HepG2 (cell line): ENCODE results near the gene SERHL2. TPM values are rescaled to one million over a fixed set of nuclear protein-coding genes. Genes with fewer than 3 reads are reported as not detected.

ENCODE experiments used
- AHR ChIP-seq: IDR thresholded peaks from 2 replicates; pipeline ENCODE4 v1.6.1; 2018; ENCODE audit warnings: missing genetic modification reagents, missing compliant biosample characterization
- ARID2 ChIP-seq: sonication (generic); formaldehyde crosslinking; IDR thresholded peaks from 2 replicates; pipeline ENCODE4 v1.8.1; 2022; ENCODE audit warnings: mild to moderate bottlenecking, missing genetic modification reagents, borderline replicate concordance
- CBX1 ChIP-seq: IDR thresholded peaks from one replicate; pipeline ENCODE4 v1.6.1; 2016; ENCODE audit warnings: antibody characterized with exemption, low read depth
- DNMT1 ChIP-seq: sonication (generic); formaldehyde crosslinking; IDR thresholded peaks from 2 replicates; pipeline ENCODE4 v1.5.1; 2020; ENCODE audit warnings: mild to moderate bottlenecking, missing genetic modification reagents
- HMG20B ChIP-seq: conservative IDR thresholded peaks from 2 replicates; pipeline ENCODE4 v1.6.1; 2016; ENCODE audit warnings: missing genetic modification reagents, missing compliant biosample characterization
- ISX ChIP-seq: sonication (generic); formaldehyde crosslinking; conservative IDR thresholded peaks from 2 replicates; pipeline ENCODE4 v1.5.0; 2020; ENCODE audit warnings: missing genetic modification reagents
- KDM2A ChIP-seq: sonication (generic); formaldehyde crosslinking; IDR thresholded peaks from 2 replicates; pipeline ENCODE4 v1.4.0; 2020; ENCODE audit warnings: low read depth, missing genetic modification reagents, borderline replicate concordance
- KLF15 ChIP-seq: sonication (generic); formaldehyde crosslinking; IDR thresholded peaks from 2 replicates; pipeline ENCODE4 v1.8.1; 2023; ENCODE audit warnings: borderline replicate concordance, mild to moderate bottlenecking, inconsistent platforms, missing genetic modification reagents, mixed read lengths
- MYC ChIP-seq: sonication (generic); formaldehyde crosslinking; IDR thresholded peaks from 2 replicates; pipeline ENCODE4 v1.9.0; 2021; ENCODE audit warnings: missing genetic modification reagents, borderline replicate concordance
- NFKBIZ ChIP-seq: IDR thresholded peaks from 2 replicates; pipeline ENCODE4 v1.6.1; 2018; ENCODE audit warnings: missing genetic modification reagents, missing compliant biosample characterization
- NR2F6 ChIP-seq, 2 experiments: IDR thresholded peaks; 2 replicates each; pipeline ENCODE4 v1.6.1; 2016; ENCODE audit warnings: antibody characterized with exemption in 1 of 2, mild to moderate bottlenecking in 1 of 2
- PAWR ChIP-seq: sonication (generic); formaldehyde crosslinking; IDR thresholded peaks from 2 replicates; pipeline ENCODE4 v1.4.0; 2020; ENCODE audit warnings: missing genetic modification reagents, mild to moderate bottlenecking, borderline replicate concordance
- TAF1 ChIP-seq: sonication (generic); formaldehyde crosslinking; IDR thresholded peaks from 2 replicates; pipeline ENCODE4 v1.4.0; 2020; ENCODE audit warnings: missing genetic modification reagents
- TCF12 ChIP-seq, 2 experiments: fragments of 450-650 bp in 1 of 2; sonication (generic) in 1 of 2; formaldehyde crosslinking in 1 of 2; IDR thresholded peaks; 2 replicates each; pipeline versions ENCODE4 v1.6.1 to v1.8.0; 2017 to 2022; ENCODE audit warnings: antibody characterized with exemption in 1 of 2, mild to moderate bottlenecking in 1 of 2, missing genetic modification reagents in 1 of 2, moderate library complexity in 1 of 2
- YEATS2 ChIP-seq: sonication (generic); formaldehyde crosslinking; IDR thresholded peaks from 2 replicates; pipeline ENCODE4 v1.4.0; 2020; ENCODE audit warnings: missing genetic modification reagents, borderline replicate concordance
- ZKSCAN5 ChIP-seq: sonication (generic); formaldehyde crosslinking; IDR thresholded peaks from 2 replicates; pipeline ENCODE4 v1.5.1; 2020; ENCODE audit warnings: mild to moderate bottlenecking, missing genetic modification reagents
- ZNF430 ChIP-seq: sonication (generic); formaldehyde crosslinking; IDR thresholded peaks from 2 replicates; pipeline ENCODE4 v1.9.0; 2021; ENCODE audit warnings: mild to moderate bottlenecking, missing genetic modification reagents
- ZNF556 ChIP-seq: sonication (generic); formaldehyde crosslinking; IDR thresholded peaks from 2 replicates; pipeline ENCODE4 v1.4.0; 2020; ENCODE audit warnings: mild to moderate bottlenecking, missing genetic modification reagents, borderline replicate concordance
- ZNF776 ChIP-seq: sonication (generic); formaldehyde crosslinking; IDR thresholded peaks from 2 replicates; pipeline ENCODE4 v1.4.0; 2020; ENCODE audit warnings: mild to moderate bottlenecking, missing genetic modification reagents
- ZNF777 ChIP-seq: sonication (generic); formaldehyde crosslinking; IDR thresholded peaks from 2 replicates; pipeline ENCODE4 v1.4.0; 2020; ENCODE audit warnings: missing genetic modification reagents
- ZNF790 ChIP-seq: sonication (generic); formaldehyde crosslinking; IDR thresholded peaks from 2 replicates; pipeline ENCODE4 v1.8.0; 2022; ENCODE audit warnings: missing genetic modification reagents, mild to moderate bottlenecking, borderline replicate concordance
- polyA plus RNA-seq, 8 experiments: library from polyadenylated mRNA; depleted of rRNA in 3 of 8; stranded (reverse) in 7 of 8; unstranded in 1 of 8; fragments of >200 nt; fragmentation: Illumina TruSeq in 4 of 8; extraction: Trizol in 4 of 8; gene quantifications; 2 replicates each; pipeline versions ENCODE4 v1.2.1 to v1.2.3, GENCODE V29; 2011 to 2016; ENCODE audit warnings: low read depth in 4 of 8, missing spikeins in 1 of 8, mixed read lengths in 1 of 8; ENCODE audit not compliant: insufficient read depth in 1 of 8
- total RNA-seq, 5 experiments: library from RNA; depleted of rRNA; stranded (reverse); fragments of >200 nt; fragmentation: Illumina TruSeq; extraction: Trizol; gene quantifications; 2 replicates each; pipeline ENCODE4 v1.2.3, GENCODE V29; 2016; ENCODE audit warnings: low read depth in 1 of 5
- TF ChIP-seq, protein P1 (sequence below): sonication (generic); formaldehyde crosslinking; IDR thresholded peaks from 2 replicates; pipeline ENCODE4 v1.5.0; 2020; ENCODE audit warnings: mild to moderate bottlenecking, missing genetic modification reagents
- TF ChIP-seq, protein P2 (sequence below): sonication (generic); formaldehyde crosslinking; IDR thresholded peaks from 2 replicates; pipeline ENCODE4 v1.5.0; 2020; ENCODE audit warnings: missing genetic modification reagents
- TF ChIP-seq, protein P3 (sequence below): sonication (generic); formaldehyde crosslinking; IDR thresholded peaks from 2 replicates; pipeline ENCODE4 v1.4.0; 2020; ENCODE audit warnings: missing genetic modification reagents, low read depth, mild to moderate bottlenecking, borderline replicate concordance

Gene SERHL2
- total and polyA plus RNA-seq, 2 of the 13 experiments (the other 11 are each of a cell fraction or from before 2014, with no cell fraction given), result 1.0 to 1.8 TPM

DNA sequence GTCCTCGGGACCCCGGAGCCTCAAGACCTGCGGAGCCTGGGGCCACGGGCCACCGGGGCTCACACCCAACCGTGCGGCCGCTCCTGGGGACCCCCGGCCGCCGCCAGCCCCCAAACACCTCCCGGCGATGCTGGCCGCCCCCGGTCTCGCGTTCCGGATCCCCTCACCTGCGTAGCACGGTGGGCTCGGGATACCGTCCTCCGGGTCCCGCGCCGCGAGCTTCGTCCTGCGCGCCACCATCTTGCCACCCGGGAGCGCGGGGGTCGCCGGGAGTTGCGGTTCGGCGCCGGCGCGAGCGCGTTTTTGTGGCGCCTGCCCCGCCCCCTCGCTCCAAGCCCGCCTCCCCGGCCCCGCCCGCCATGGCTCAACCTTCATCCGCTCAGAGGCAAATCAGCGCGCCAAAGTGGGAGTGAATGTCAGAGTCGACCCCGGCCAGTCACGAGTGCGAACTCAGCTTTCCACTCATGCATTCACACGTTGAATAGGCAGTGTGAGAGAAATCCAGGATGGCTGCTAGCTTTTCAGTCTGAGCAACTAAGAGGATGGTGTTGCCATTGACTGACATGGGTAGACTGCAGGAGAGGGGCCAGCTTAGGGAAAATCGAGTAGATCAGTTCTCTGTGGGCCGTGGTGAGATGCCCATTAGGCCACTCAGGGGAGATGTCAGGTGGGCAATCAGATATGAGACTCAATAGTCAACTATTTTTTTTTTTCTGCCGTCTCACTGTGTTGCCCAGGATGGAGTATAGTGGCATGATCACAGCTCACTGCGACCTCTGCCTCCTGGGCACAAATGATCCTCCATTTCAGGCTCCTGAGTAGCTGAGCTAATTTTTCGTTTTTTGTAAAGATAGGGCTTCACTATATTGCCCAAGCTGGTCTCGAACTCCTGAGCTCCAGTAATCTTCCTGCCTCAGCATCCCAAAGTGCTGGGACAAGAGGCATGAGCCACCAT lies 28.3 kb downstream of the SERHL2 start (continued):
- TF ChIP-seq, protein P1, sequence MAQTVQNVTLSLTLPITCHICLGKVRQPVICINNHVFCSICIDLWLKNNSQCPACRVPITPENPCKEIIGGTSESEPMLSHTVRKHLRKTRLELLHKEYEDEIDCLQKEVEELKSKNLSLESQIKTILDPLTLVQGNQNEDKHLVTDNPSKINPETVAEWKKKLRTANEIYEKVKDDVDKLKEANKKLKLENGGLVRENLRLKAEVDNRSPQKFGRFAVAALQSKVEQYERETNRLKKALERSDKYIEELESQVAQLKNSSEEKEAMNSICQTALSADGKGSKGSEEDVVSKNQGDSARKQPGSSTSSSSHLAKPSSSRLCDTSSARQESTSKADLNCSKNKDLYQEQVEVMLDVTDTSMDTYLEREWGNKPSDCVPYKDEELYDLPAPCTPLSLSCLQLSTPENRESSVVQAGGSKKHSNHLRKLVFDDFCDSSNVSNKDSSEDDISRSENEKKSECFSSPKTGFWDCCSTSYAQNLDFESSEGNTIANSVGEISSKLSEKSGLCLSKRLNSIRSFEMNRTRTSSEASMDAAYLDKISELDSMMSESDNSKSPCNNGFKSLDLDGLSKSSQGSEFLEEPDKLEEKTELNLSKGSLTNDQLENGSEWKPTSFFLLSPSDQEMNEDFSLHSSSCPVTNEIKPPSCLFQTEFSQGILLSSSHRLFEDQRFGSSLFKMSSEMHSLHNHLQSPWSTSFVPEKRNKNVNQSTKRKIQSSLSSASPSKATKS (CRISPR knock-in tag), result no peak
- TF ChIP-seq TCF12 (IDR thresholded peaks at IDR 0.05) (no peak), TCF12 (CRISPR knock-in tag; IDR thresholded peaks at IDR 0.05) (no peak), CBX1 (no peak), PAWR (no peak), TAF1 (CRISPR knock-in tag) (peak; percentile 80), ZNF776 (CRISPR knock-in tag) (no peak), KLF15 (CRISPR knock-in tag) (no peak), ISX (CRISPR knock-in tag) (no peak), ARID2 (CRISPR knock-in tag) (no peak), ZKSCAN5 (no peak), AHR (no peak), HMG20B (CRISPR knock-in tag) (no peak), ZNF430 (no peak), YEATS2 (CRISPR knock-in tag) (no peak), ZNF790 (CRISPR knock-in tag) (no peak), NFKBIZ (CRISPR knock-in tag) (no peak), KDM2A (CRISPR knock-in tag) (peak; percentile 99), DNMT1 (no peak), MYC (CRISPR knock-in tag) (peak; percentile 50; the same call in 1 of the 2 replicates), ZNF556 (CRISPR knock-in tag) (no peak), ZNF777 (no peak), NR2F6 (IDR thresholded peaks at IDR 0.05) (no peak), NR2F6 (CRISPR knock-in tag; IDR thresholded peaks at IDR 0.05) (no peak)
- TF ChIP-seq, protein P2, sequence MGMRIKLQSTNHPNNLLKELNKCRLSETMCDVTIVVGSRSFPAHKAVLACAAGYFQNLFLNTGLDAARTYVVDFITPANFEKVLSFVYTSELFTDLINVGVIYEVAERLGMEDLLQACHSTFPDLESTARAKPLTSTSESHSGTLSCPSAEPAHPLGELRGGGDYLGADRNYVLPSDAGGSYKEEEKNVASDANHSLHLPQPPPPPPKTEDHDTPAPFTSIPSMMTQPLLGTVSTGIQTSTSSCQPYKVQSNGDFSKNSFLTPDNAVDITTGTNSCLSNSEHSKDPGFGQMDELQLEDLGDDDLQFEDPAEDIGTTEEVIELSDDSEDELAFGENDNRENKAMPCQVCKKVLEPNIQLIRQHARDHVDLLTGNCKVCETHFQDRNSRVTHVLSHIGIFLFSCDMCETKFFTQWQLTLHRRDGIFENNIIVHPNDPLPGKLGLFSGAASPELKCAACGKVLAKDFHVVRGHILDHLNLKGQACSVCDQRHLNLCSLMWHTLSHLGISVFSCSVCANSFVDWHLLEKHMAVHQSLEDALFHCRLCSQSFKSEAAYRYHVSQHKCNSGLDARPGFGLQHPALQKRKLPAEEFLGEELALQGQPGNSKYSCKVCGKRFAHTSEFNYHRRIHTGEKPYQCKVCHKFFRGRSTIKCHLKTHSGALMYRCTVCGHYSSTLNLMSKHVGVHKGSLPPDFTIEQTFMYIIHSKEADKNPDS (CRISPR knock-in tag), result no peak
- TF ChIP-seq, protein P3, sequence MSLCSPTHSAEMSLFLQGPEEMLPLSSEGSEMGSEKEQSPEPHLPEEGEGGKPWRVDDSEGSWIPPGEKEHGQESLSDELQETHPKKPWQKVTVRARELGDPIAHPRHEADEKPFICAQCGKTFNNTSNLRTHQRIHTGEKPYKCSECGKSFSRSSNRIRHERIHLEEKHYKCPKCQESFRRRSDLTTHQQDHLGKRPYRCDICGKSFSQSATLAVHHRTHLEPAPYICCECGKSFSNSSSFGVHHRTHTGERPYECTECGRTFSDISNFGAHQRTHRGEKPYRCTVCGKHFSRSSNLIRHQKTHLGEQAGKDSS (CRISPR knock-in tag), result 0 out of 2 replicates have a peak, but pooled peaks have one; percentile 34
